ENCODE results near the gene ARHGEF7.

Gene ARHGEF7

GRCh38 chr13:111139452-111139851 lies 24.3 kb downstream of the ARHGEF7 start:
- no peak overlapping the region for H3K4me3 Mint-ChIP-seq
- H3K27me3 Mint-ChIP-seq, result peaks cover 59% of the 10 kb centered on the region
- H3K4me1 Mint-ChIP-seq, result no peaks in the 10 kb centered on the region
- no peaks in the 10 kb centered on the region for H3K9me3 Mint-ChIP-seq
- CTCF ChIA-PET, result no interaction called here
- H3K27ac Mint-ChIP-seq, result no peak overlapping the region
- DNase-seq, result no peak
- no peaks in the 10 kb centered on the region for H3K36me3 Mint-ChIP-seq

- Mint-ChIP-seq H3K4me3 (no peak overlapping the region), H3K4me1 (no peaks in the 10 kb centered on the region), H3K36me3 (no peaks in the 10 kb centered on the region), H3K27me3 (peaks cover 62% of the 10 kb centered on the region), H3K27ac (no peak overlapping the region), H3K9me3 (no peaks in the 10 kb centered on the region)
- CTCF ChIA-PET, result interaction anchor here (0.5 kb wide), 1 partner anchor 85 kb away, joined by 3 read pairs; no protein-coding TSS in a partner anchor
- no peak for DNase-seq
Measured at GRCh38 chr13:111139873-111140561, 24.9 kb downstream of the ARHGEF7 start.

GRCh38 chr13:111140562-111141105 lies 25.5 kb downstream of the ARHGEF7 start:
- Mint-ChIP-seq H3K27me3 (peaks cover 69% of the 10 kb centered on the region), H3K9me3 (no peaks in the 10 kb centered on the region), H3K36me3 (no peaks in the 10 kb centered on the region), H3K4me1 (no peaks in the 10 kb centered on the region), H3K4me3 (no peak overlapping the region), H3K27ac (no peak overlapping the region)
- DNase-seq, result no peak
- CTCF ChIA-PET, result interaction anchor here (0.5 kb wide), 1 partner anchor 86 kb away, joined by 3 read pairs; no protein-coding TSS in a partner anchor

- CTCF ChIA-PET, result interaction anchor here (1.5 kb wide), 1 partner anchor 15 kb away, joined by 3 read pairs; no protein-coding TSS in a partner anchor
- no peaks in the 10 kb centered on the region for H3K36me3 Mint-ChIP-seq
- no peak overlapping the region for H3K4me3 Mint-ChIP-seq
- DNase-seq, result no peak
- H3K27ac Mint-ChIP-seq, result no peak overlapping the region
- no peaks in the 10 kb centered on the region for H3K9me3 Mint-ChIP-seq
- H3K27me3 Mint-ChIP-seq, result peaks cover 65% of the 10 kb centered on the region
- no peaks in the 10 kb centered on the region for H3K4me1 Mint-ChIP-seq
Measured at GRCh38 chr13:111142472-111142871, 27.4 kb downstream of the ARHGEF7 start.

GRCh38 chr13:111143865-111144540 lies 28.9 kb downstream of the ARHGEF7 start:
- H3K27ac Mint-ChIP-seq, result no peak overlapping the region
- no peaks in the 10 kb centered on the region for H3K9me3 Mint-ChIP-seq
- H3K27me3 Mint-ChIP-seq, result peaks cover 63% of the 10 kb centered on the region
- H3K4me1 Mint-ChIP-seq, result no peaks in the 10 kb centered on the region
- CTCF ChIA-PET, result no interaction called here
- no peak for DNase-seq
- H3K36me3 Mint-ChIP-seq, result no peaks in the 10 kb centered on the region
- H3K4me3 Mint-ChIP-seq, result no peak overlapping the region

GRCh38 chr13:111145071-111145470 lies 30.0 kb downstream of the ARHGEF7 start:
- Mint-ChIP-seq H3K4me1 (no peaks in the 10 kb centered on the region), H3K36me3 (no peaks in the 10 kb centered on the region), H3K9me3 (no peaks in the 10 kb centered on the region), H3K4me3 (no peak overlapping the region), H3K27ac (no peak overlapping the region), H3K27me3 (peaks cover 61% of the 10 kb centered on the region)
- DNase-seq, result no peak
- CTCF ChIA-PET, result no interaction called here

GRCh38 chr13:111145506-111145905 lies 30.4 kb downstream of the ARHGEF7 start:
- Mint-ChIP-seq H3K9me3 (no peaks in the 10 kb centered on the region), H3K27me3 (peaks cover 59% of the 10 kb centered on the region), H3K4me3 (no peak overlapping the region), H3K36me3 (no peaks in the 10 kb centered on the region), H3K27ac (no peak overlapping the region), H3K4me1 (no peaks in the 10 kb centered on the region)
- CTCF ChIA-PET, result no interaction called here
- no peak for DNase-seq

- peaks cover 20% of the 10 kb centered on the region for H3K36me3 Mint-ChIP-seq
- H3K27me3 Mint-ChIP-seq, result peaks cover 38% of the 10 kb centered on the region
- H3K27ac Mint-ChIP-seq, result peak overlapping the region; percentile 96
- CTCF ChIA-PET, result interaction anchor here (1.1 to 1.2 kb wide), 2 partner anchors 27 to 63 kb away, joined by 3 read pairs; no protein-coding TSS in a partner anchor
- no peaks in the 10 kb centered on the region for H3K9me3 Mint-ChIP-seq
- H3K4me1 Mint-ChIP-seq, result peaks cover 29% of the 10 kb centered on the region
- DNase-seq, result no peak
- peak overlapping the region; percentile 94 for H3K4me3 Mint-ChIP-seq
Measured at GRCh38 chr13:111152844-111153243, 37.7 kb downstream of the ARHGEF7 start.

- CTCF ChIA-PET, result interaction anchor here (1.2 kb wide), 1 partner anchor 27 kb away, joined by 3 read pairs; no protein-coding TSS in a partner anchor
- H3K4me3 Mint-ChIP-seq, result peak overlapping the region; percentile 94
Measured at GRCh38 chr13:111153279-111153976, 38.3 kb downstream of the ARHGEF7 start.

GRCh38 chr13:111153977-111154332 lies 38.8 kb downstream of the ARHGEF7 start:
- no peak for DNase-seq
- CTCF ChIA-PET, result no interaction called here

More at GRCh38 chr13:111153279-111153976, 38.3 kb downstream of the ARHGEF7 start:
- H3K4me1 Mint-ChIP-seq, result peaks cover 29% of the 10 kb centered on the region
- peaks cover 20% of the 10 kb centered on the region for H3K36me3 Mint-ChIP-seq
- H3K9me3 Mint-ChIP-seq, result no peaks in the 10 kb centered on the region
- peaks cover 34% of the 10 kb centered on the region for H3K27me3 Mint-ChIP-seq
- peak overlapping the region; percentile 96 for H3K27ac Mint-ChIP-seq
- peak; percentile 94 for DNase-seq

GRCh38 chr13:111156421-111156820 lies 41.3 kb downstream of the ARHGEF7 start:
- Mint-ChIP-seq H3K27ac (no peak overlapping the region), H3K4me3 (no peak overlapping the region), H3K36me3 (peaks cover 46% of the 10 kb centered on the region), H3K4me1 (peaks cover 42% of the 10 kb centered on the region), H3K27me3 (peaks cover 18% of the 10 kb centered on the region), H3K9me3 (no peaks in the 10 kb centered on the region)
- DNase-seq, result no peak
- CTCF ChIA-PET, result interaction anchor here (0.6 to 1.1 kb wide), 2 partner anchors 68 to 887 kb away, joined by 3 read pairs; no protein-coding TSS in a partner anchor

More at GRCh38 chr13:111153977-111154332, 38.8 kb downstream of the ARHGEF7 start:
- no peaks in the 10 kb centered on the region for H3K9me3 Mint-ChIP-seq
- peak overlapping the region; percentile 96 for H3K27ac Mint-ChIP-seq
- peaks cover 31% of the 10 kb centered on the region for H3K4me1 Mint-ChIP-seq
- H3K4me3 Mint-ChIP-seq, result peak overlapping the region; percentile 94
- H3K36me3 Mint-ChIP-seq, result peaks cover 22% of the 10 kb centered on the region
- H3K27me3 Mint-ChIP-seq, result peaks cover 31% of the 10 kb centered on the region

GRCh38 chr13:111158136-111158805 lies 43.2 kb downstream of the ARHGEF7 start:
- CTCF ChIA-PET, result interaction anchor here (1.1 to 1.6 kb wide), 3 partner anchors 9 to 90 kb away, joined by 3 to 7 read pairs (median 5); no protein-coding TSS in a partner anchor
- H3K4me1 Mint-ChIP-seq, result peaks cover 39% of the 10 kb centered on the region
- peaks cover 58% of the 10 kb centered on the region for H3K36me3 Mint-ChIP-seq

GRCh38 chr13:111159362-111160320 lies 44.5 kb downstream of the ARHGEF7 start:
- H3K4me1 Mint-ChIP-seq, result peaks cover 34% of the 10 kb centered on the region
- no peak for DNase-seq
- CTCF ChIA-PET, result no interaction called here
- no peak overlapping the region for H3K27ac Mint-ChIP-seq
- H3K4me3 Mint-ChIP-seq, result no peak overlapping the region
- no peaks in the 10 kb centered on the region for H3K27me3 Mint-ChIP-seq
- H3K36me3 Mint-ChIP-seq, result peaks cover 60% of the 10 kb centered on the region
- no peaks in the 10 kb centered on the region for H3K9me3 Mint-ChIP-seq

More at GRCh38 chr13:111158136-111158805, 43.2 kb downstream of the ARHGEF7 start:
- peaks cover 4% of the 10 kb centered on the region for H3K27me3 Mint-ChIP-seq
- no peaks in the 10 kb centered on the region for H3K9me3 Mint-ChIP-seq
- DNase-seq, result no peak
- H3K27ac Mint-ChIP-seq, result no peak overlapping the region
- no peak overlapping the region for H3K4me3 Mint-ChIP-seq
